Heart left ventricle (tissue), 13 donors: ENCODE results near the gene PPIF.

ENCODE experiments used
- CTCF ChIP-seq, 12 donors: fragments of 200-600 bp; sonication (generic) in 4 of 12; IDR thresholded peaks; one replicate each; pipeline versions ENCODE4 v1.5.0 to v1.8.0; 2018 to 2022; ENCODE audit warnings: antibody characterized with exemption in 12 of 12, mild to moderate bottlenecking in 5 of 12
- POLR2A ChIP-seq, 2 donors: fragments of 450-650 bp; IDR thresholded peaks; one replicate each; pipeline ENCODE4 v1.6.1; 2017; ENCODE audit warnings: antibody characterized with exemption in 2 of 2, mild to moderate bottlenecking in 2 of 2, moderate library complexity in 2 of 2
- donor health status: ischemic (EF 13 %, LVEDD 7.1; RV severe dilation, severe dysfunction).
- donor health status: DM: no; HTN: yes; CAD: no.
- donor health status: DM: no; HTN: no; CAD: no.
- donor health status: ischemic (EF 25% LVEDD 6.9; RV normal size, moderate dysfunction).
- donor health status: ischemic (EF 25% LVEDD 5.7; RV mildly dilated, moderate dysfunction).
- donor health status: ischemic (EF 35%, LVEDD 5.7; RV mildly dilated, moderate dysfunction).
- donor health status: nonischemic (EF 11% LVEDD 7.7; RV severe dilation, severe dysfunction).
- donor health status: DM: yes; HTN: yes; CAD: no.
- donor health status: PGD.
- donor health status: ischemic (EF 29% LVEDD 5.4; RV normal size, mild dysfunction).
- donor health status: nonischemic (EF 23%, LVEDD 6.1; RV moderate dilation, normal function).

- TF ChIP-seq CTCF (IDR thresholded peaks at IDR 0.05), result no peak
- no peak for TF ChIP-seq POLR2A (IDR thresholded peaks at IDR 0.05)
Observed at GRCh38 chr10:79308016-79308415, 39.3 kb upstream of the PPIF start.
